GM12878 (cell line): ENCODE data around the gene CDON. TPM values are rescaled to one million over a fixed set of nuclear protein-coding genes. Genes with fewer than 3 reads are reported as not detected.

Experiments
- ATAC-seq: fragments of 200-7000 bp; cut with Tn5 transposase; 3 replicates; pipeline ENCODE4 v1.9.1; 2020; ENCODE audit warnings: mild to moderate bottlenecking, moderate library complexity
- BruUV-seq: library from RNA; stranded (reverse); fragments of 400-500 nt; replicated peaks from 2 replicates; lab custom pipeline; 2021; lab: Mats Ljungman, UMichigan
- CTCF ChIA-PET: fragments of 300-600 bp; sonication (Branson Sonifier 250); formaldehyde crosslinking; extraction: SDS; loops from one replicate; lab custom pipeline; 2021; ENCODE audit warnings: inconsistent platforms; lab: Yijun Ruan, JAX
- POLR2A ChIA-PET: fragments of 350-600 bp; formaldehyde crosslinking; extraction: SDS; loops from one replicate; lab custom pipeline; 2021; ENCODE audit warnings: inconsistent platforms; lab: Charles Lee
- RAD21 ChIA-PET: fragments of 300-600 bp; sonication (Branson Sonifier 250); formaldehyde crosslinking; loops from one replicate; lab custom pipeline; 2023; ENCODE audit warnings: antibody characterized with exemption; ENCODE audit not compliant: unreplicated experiment; lab: Charles Lee
- SMC1A ChIA-PET: fragments of 300-600 bp; sonication (Branson Sonifier 250); formaldehyde crosslinking; loops from one replicate; lab custom pipeline; 2023; ENCODE audit not compliant: unreplicated experiment, uncharacterized antibody; lab: Charles Lee
- DNase-seq: peaks from one replicate; pipeline ENCODE4 v3.0.0-alpha.2; 2011; ENCODE audit warnings: low read depth, low spot score
- FAIRE-seq: peaks from 3 replicates; lab custom pipeline; 2011; peaks lifted over from hg19 to GRCh38; lab: Jason Lieb, UNC
- H2AFZ ChIP-seq: 2 replicates; pipeline ENCODE4 v1.6.0; 2011; ENCODE audit warnings: low read depth, low read length, control low read depth; ENCODE audit not compliant: control insufficient read depth
- H3K27ac ChIP-seq: 2 replicates; pipeline ENCODE4 v1.5.1; 2011; ENCODE audit warnings: control low read depth; ENCODE audit not compliant: control insufficient read depth, insufficient read depth
- H3K27me3 ChIP-seq, 2 experiments: replicated peaks in 1 of 2; 2 replicates each; pipeline versions ENCODE4 v1.6.0 to v1.6.1; 2011; ENCODE audit warnings: low read length in 1 of 2; ENCODE audit not compliant: control insufficient read depth in 2 of 2, insufficient read depth in 2 of 2
- H3K36me3 ChIP-seq, 2 experiments: 2 replicates each; pipeline ENCODE4 v1.5.1; 2011; ENCODE audit warnings: low read length in 1 of 2; ENCODE audit not compliant: control insufficient read depth in 2 of 2, insufficient read depth in 2 of 2
- H3K4me1 ChIP-seq: 2 replicates; pipeline ENCODE4 v1.6.1; 2011; ENCODE audit warnings: mild to moderate bottlenecking, low read length, moderate library complexity, mixed read lengths; ENCODE audit not compliant: control insufficient read depth, insufficient read depth
- H3K4me2 ChIP-seq: 2 replicates; pipeline ENCODE4 v1.6.0; 2011; ENCODE audit warnings: control low read depth; ENCODE audit not compliant: control insufficient read depth, insufficient read depth
- H3K4me3 ChIP-seq: fragments of 200-600 bp; sonication (generic); 2 replicates; pipeline ENCODE4 v1.5.1; 2016
- H3K79me2 ChIP-seq: 2 replicates; pipeline ENCODE4 v1.6.0; 2011; ENCODE audit warnings: low read length; ENCODE audit not compliant: control insufficient read depth, insufficient read depth
- H3K9ac ChIP-seq: 2 replicates; pipeline ENCODE4 v1.8.0; 2011; ENCODE audit warnings: low read length, control low read depth, mixed read lengths; ENCODE audit not compliant: control insufficient read depth, insufficient read depth
- H3K9me3 ChIP-seq: replicated peaks from 3 replicates; pipeline ENCODE4 v1.5.1; 2011; ENCODE audit warnings: mild to moderate bottlenecking, low read length; ENCODE audit not compliant: control insufficient read depth, insufficient read depth
- H4K20me1 ChIP-seq: 2 replicates; pipeline ENCODE4 v1.6.0; 2011; ENCODE audit not compliant: control insufficient read depth, insufficient read depth
- BACH1 ChIP-seq: fragments of 450-650 bp; IDR thresholded peaks from 2 replicates; pipeline ENCODE4 v1.6.1; 2017; ENCODE audit warnings: mild to moderate bottlenecking, borderline replicate concordance
- BCL11A ChIP-seq: IDR thresholded peaks from 2 replicates; pipeline ENCODE4 v1.6.1; 2011; ENCODE audit warnings: low read depth, low read length
- CHD1 ChIP-seq: IDR thresholded peaks from 2 replicates; pipeline ENCODE4 v1.6.1; 2012; ENCODE audit warnings: low read depth, low read length, improper control_type of control experiment
- CHD4 ChIP-seq: fragments of 200-600 bp; sonication (generic); IDR thresholded peaks from 2 replicates; pipeline ENCODE4 v1.6.1; 2016; ENCODE audit warnings: mild to moderate bottlenecking
- EZH2 ChIP-seq: IDR thresholded peaks from 2 replicates; pipeline ENCODE4 v1.6.1; 2012; ENCODE audit warnings: low read depth, mild to moderate bottlenecking, control low read depth, inconsistent platforms, low read length, borderline replicate concordance; ENCODE audit not compliant: control insufficient read depth
- IRF3 ChIP-seq: fragments of 450-650 bp; IDR thresholded peaks from 2 replicates; pipeline ENCODE4 v1.6.1; 2014; ENCODE audit warnings: mild to moderate bottlenecking
- MYB ChIP-seq: fragments of 150-350 bp; IDR thresholded peaks from 2 replicates; pipeline ENCODE4 v1.6.1; 2014; ENCODE audit warnings: mild to moderate bottlenecking, low read depth, low read length, borderline replicate concordance
- NFIC ChIP-seq: IDR thresholded peaks from 2 replicates; pipeline ENCODE4 v1.6.1; 2012; ENCODE audit warnings: low read depth, mild to moderate bottlenecking, inconsistent platforms, low read length, moderate library complexity
- RAD21 ChIP-seq: IDR thresholded peaks from 2 replicates; pipeline ENCODE4 v1.6.1; 2011; ENCODE audit warnings: mild to moderate bottlenecking, low read depth, low read length, moderate library complexity; ENCODE audit not compliant: insufficient read depth
- RUNX3 ChIP-seq: IDR thresholded peaks from 2 replicates; pipeline ENCODE4 v1.6.1; 2012; ENCODE audit warnings: low read length, inconsistent platforms
- SKIL ChIP-seq: fragments of 450-650 bp; IDR thresholded peaks from 2 replicates; pipeline ENCODE4 v1.6.1; 2017; ENCODE audit warnings: mild to moderate bottlenecking, low read depth, inconsistent platforms; ENCODE audit not compliant: poor library complexity, severe bottlenecking
- ZNF24 ChIP-seq: fragments of 450-650 bp; IDR thresholded peaks from 2 replicates; pipeline ENCODE4 v1.6.1; 2017; ENCODE audit warnings: antibody characterized with exemption, mild to moderate bottlenecking
- ZNF687 ChIP-seq: fragments of 450-650 bp; IDR thresholded peaks from 2 replicates; pipeline ENCODE4 v1.6.1; 2017; ENCODE audit warnings: mild to moderate bottlenecking, moderate library complexity
- WGBS: methylation state at CpG from one replicate; pipeline ENCODE4 v1.1.6; 2016; ENCODE audit warnings: low lambda C conversion rate; ENCODE audit not compliant: insufficient replicate concordance, insufficient coverage; ENCODE audit errors: missing lambda C conversion rate; 5-methylcytosine and 5-hydroxymethylcytosine counted together
- in situ Hi-C: fragments of 300-500 bp; cut with MboI; formaldehyde crosslinking; loops from 9 replicates; pipeline ENCODE4 v1.14.3; 2018; ENCODE audit warnings: mixed read lengths
- intact Hi-C: fragments of 100-400 bp; cut with micrococcal nuclease; formaldehyde crosslinking; loops from one replicate; pipeline ENCODE4 v1.14.2; 2022; ENCODE audit not compliant: unreplicated experiment
- polyA plus RNA-seq, 11 experiments: library from polyadenylated mRNA; depleted of rRNA in 4 of 11; unstranded in 6 of 11; stranded (reverse) in 5 of 11; fragments of >200 nt; fragmentation: Nextera tagmentation in 4 of 11; fragmentation: Illumina TruSeq in 1 of 11; extraction: Ambion mirVana in 4 of 11; extraction: Trizol in 1 of 11; gene quantifications; 1 replicate in 1 of 11; 2 replicates in 10 of 11; pipeline versions ENCODE4 v1.2.1 to v1.2.3, GENCODE V29; 2011 to 2016; ENCODE audit warnings: inconsistent platforms in 2 of 11, missing spikeins in 2 of 11, low read depth in 1 of 11
- total RNA-seq, 4 experiments: library from RNA; depleted of rRNA in 3 of 4; stranded (reverse); fragments of >200 nt in 3 of 4; fragmentation: Illumina TruSeq in 1 of 4; extraction: Trizol in 1 of 4; gene quantifications; 2 replicates each; pipeline versions ENCODE4 v1.2.1 to v1.2.3, GENCODE V29; 2013 to 2021

Gene CDON
- total and polyA plus RNA-seq, 10 of the 15 experiments (the other 5 are each of a cell fraction or from before 2014, with no cell fraction given) = 0.07 to 4.2 (median 0.36) TPM

- WGBS = 47% methylated on average over 12 of the region's 12 CpGs
- FAIRE-seq (no peak), DNase-seq (no peak), ATAC-seq (no peak)
- Histone ChIP-seq H3K27me3 (no peaks in the 10 kb centered on the region; a peak in 1 of 4 replicates), H3K9me3 (no peaks in the 10 kb centered on the region), H3K27ac (no peak overlapping the region), H4K20me1 (no peaks in the 10 kb centered on the region), H3K9ac (no peak overlapping the region), H3K4me3 (no peak overlapping the region), H3K36me3 (no peaks in the 10 kb centered on the region), H3K4me2 (no peak overlapping the region), H3K79me2 (no peaks in the 10 kb centered on the region), H3K4me1 (no peaks in the 10 kb centered on the region), H2AFZ (no peak overlapping the region)
- in situ Hi-C loops (no loop called here), intact Hi-C loops (no loop called here)
- CTCF ChIA-PET = interaction anchor here (0.6 to 12.1 kb wide), 6 partner anchors 8 to 364 kb away, joined by 3 to 220 read pairs (median 4); no protein-coding TSS in a partner anchor
- RAD21 ChIA-PET = interaction anchor here (1.1 to 1.6 kb wide), 2 partner anchors 255 to 258 kb away, joined by 3 to 8 read pairs; no protein-coding TSS in a partner anchor
- no TSS peak for BruUV-seq
- SMC1A ChIA-PET = interaction anchor here (1.0 kb wide), 1 partner anchor 188 kb away, joined by 3 read pairs; no protein-coding TSS in a partner anchor
- POLR2A ChIA-PET = no interaction called here
- TF ChIP-seq BACH1 (no peak), BCL11A (no peak), CHD4 (no peak), IRF3 (no peak), RUNX3 (no peak), SKIL (no peak), NFIC (no peak), ZNF24 (no peak), MYB (no peak), EZH2 (no peak), ZNF687 (no peak), CHD1 (no peak), RAD21 (no peak)
These were observed 127.0 kb downstream of the CDON start for GRCh38 chr11:125935618-125936199.
